Muscle of arm (tissue), 12 donors: Measurements from ENCODE around the gene KLHL8. TPM values are rescaled to one million over a fixed set of nuclear protein-coding genes. Genes with fewer than 3 reads are reported as not detected.
"Not testable (repeated sequence)": the region's sequence is repeated elsewhere in the genome, so short reads cannot be mapped to it uniquely, and the experiment has no call there.

Source experiments
- DNase-seq: peaks from one replicate; pipeline ENCODE4 v3.0.0-alpha.2; 2013
- polyA plus RNA-seq, 12 donors: library from polyadenylated mRNA; unstranded; fragments of 120-200 nt; gene quantifications; one replicate each; pipeline ENCODE4 v1.2.1, GENCODE V29; 2013; ENCODE audit not compliant: insufficient read length in 12 of 12

KLHL8 gene
- polyA plus RNA-seq, 12 donors, result 11.2 to 15.5 (median 12.3) TPM; not detected in 1

DNA sequence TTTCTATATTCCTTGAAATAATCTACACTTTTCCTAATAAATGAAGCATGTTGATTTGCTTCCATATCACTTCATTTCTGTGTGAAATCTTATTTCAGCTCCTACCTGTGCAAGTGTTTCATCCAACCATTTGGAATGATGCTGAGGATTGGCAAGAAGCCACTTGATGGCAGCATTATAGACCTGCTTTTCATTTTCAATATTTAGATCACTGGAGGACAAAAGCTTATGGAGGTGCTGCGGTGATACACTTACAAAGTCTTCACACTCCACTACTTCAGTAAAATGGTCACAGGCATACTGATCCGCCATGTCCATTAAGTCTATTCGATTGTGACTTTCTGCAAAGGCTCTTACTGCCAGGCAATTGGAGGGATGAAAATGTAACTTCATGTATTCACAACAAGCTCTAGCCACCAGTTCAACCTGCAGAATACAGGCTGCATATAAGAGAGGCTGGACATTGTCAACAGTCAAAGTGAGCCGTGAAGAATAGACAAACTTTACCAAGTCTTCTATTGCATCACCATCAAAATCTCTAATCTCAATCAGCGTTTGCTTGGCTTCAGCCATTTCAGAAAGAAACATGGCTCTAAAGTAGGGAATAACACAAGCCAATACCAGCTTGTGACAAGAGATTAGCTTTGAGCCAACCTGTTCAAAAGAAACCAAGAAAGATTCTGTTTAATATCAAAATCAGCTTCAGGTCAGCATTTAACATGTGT lies 35.1 kb downstream of the KLHL8 start:
- no peak for DNase-seq

DNA sequence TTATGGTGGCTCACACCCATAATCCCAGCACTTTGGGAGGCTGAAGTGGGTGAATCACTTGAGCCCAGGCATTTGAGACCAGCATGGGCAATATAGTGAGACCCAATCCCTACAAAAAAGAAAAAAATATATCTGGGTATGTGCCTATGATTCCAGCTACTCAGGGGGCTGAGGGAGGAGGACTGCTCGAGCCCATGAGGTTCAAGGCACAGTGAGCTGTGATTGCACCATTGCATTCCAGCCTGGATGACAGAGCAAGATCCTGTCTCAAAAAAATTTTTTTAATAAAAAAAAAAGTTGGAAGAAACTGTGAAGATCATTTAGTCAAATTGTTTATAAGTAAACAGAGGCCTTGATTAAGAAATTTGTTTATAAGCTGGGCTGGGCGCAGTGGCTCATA lies 39.7 kb downstream of the KLHL8 start:
- DNase-seq, result no peak

DNA sequence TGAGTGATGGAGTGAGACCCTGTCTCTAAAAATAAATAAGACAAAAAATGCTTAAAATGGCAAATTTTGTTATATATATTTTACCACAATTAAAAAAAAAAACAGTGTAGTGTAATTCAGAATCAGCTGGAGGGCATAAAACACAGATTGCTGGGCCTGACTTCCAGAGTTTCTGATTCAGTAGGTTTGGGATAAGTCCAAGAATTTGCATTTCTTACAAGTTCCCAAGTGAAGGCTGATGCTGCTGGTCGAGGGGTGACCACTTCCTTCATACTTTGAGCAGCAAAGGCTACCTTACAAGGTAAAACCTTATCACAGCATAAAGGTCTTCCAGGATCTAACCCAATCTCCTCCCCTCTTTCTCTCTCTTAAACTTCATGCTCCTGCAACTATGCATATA lies 40.7 kb downstream of the KLHL8 start:
- no peak for DNase-seq

DNA sequence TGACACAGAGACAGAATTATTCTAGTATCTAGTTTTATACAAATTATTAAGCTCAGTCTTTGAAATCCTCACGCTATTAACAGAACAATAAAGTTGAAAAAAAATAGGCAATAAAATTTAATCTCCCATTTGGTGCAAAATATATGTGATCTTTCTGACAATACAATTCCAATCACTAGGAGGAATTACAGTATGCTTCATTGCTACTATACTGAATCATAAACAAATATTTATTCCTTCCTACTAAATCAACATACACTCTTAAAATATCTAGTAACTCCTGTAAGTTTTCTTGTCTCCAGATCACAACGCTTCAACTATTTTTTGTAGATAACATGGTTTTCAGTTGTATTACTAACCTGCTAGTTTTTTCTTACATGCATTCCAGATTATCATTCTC lies 45.7 kb downstream of the KLHL8 start:
- DNase-seq, result no peak

DNA sequence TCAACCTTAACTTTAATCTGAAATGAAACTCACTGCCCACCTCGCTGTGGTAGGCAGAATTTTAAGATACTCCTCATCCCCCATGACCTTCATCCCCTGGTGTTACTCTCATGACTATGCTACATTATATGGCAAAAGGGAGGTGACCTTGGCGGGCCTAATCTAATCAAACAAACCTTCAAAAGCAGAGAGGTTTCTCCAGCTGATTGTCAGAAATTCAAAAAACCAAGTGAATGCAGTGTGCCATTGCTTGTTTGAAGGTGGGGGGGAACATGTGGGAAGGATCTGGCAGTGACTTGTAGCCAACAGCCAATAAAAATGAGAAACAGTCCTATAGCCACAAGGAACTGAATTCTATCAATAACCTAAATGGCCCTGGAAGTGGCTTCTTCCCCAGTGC lies 48.5 kb downstream of the KLHL8 start:
- DNase-seq, result no peak

DNA sequence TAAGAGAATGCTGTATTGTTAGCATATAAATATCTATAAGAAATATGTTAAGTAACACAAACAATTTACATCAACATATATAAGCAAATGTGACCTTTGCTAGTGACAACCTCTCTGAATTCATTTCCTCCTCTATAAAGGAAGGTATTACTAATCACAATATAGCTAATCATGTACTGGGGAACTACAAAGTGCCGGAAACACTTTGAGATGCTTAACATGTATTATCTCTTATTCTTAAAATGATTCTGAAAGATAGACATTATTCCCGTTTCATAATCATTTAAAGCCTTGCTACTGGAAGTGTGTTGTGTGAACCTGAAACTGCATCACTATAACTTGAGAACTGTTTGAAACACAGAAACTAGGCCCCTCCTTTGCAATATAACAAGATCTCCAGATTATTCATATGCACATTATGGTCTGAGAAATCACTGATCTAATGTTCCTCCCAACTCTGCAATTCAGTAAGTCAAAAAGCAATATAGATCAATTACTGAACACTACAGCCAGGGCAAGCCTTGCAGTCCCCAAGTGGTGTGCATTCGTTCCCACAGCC lies 54.0 kb downstream of the KLHL8 start:
- DNase-seq, result no peak

GRCh38 chr4:87165892-87166291 lies 54.5 kb downstream of the KLHL8 start:
- DNase-seq, result no peak

- DNase-seq, result no peak
Observed at GRCh38 chr4:87153078-87153870, 67.1 kb downstream of the KLHL8 start.

- no peak for DNase-seq
Observed at GRCh38 chr4:87152310-87153041, 67.9 kb downstream of the KLHL8 start.

DNA sequence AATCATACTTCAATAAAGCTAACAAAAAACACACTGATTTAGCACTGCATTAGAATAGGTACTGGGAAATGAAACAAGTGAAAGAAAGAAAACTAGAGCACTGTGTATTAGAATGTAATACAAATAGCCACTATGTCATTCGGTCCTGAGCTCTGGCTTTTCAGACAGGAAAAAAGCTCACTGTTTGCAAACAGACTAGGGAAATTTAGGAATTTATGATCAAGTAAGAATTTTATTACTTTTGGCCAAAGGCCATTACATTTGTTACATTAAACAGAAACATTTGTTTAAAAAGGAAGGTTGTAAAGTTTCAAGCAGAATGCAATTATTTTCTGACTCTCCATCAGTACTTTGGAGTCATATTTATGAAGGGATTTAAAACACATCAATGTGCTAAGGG lies 68.7 kb downstream of the KLHL8 start:
- DNase-seq, result no peak

- peak; percentile 77 for DNase-seq
Observed at GRCh38 chr4:87150498-87151261, 69.7 kb downstream of the KLHL8 start.

GRCh38 chr4:87147116-87147515 lies 73.3 kb downstream of the KLHL8 start:
- no peak for DNase-seq

DNA sequence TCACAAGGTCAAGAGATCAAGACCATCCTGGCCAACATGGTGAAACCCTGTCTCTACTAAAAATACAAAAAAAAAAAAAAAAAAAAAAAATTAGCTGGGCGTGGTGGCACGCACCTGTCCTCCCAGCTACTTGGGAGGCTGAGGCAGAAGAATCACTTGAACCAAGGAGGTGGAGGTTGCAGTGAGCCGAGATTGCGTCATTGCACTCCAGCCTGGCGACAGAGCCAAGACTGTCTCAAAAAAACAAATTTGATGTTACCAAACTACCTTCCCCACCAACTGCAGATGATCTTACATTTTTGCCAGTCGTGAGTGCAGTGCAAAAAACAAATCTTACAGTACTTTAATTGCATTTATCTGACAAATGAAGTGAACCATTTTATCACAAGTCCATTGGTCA lies 74.5 kb downstream of the KLHL8 start:
- DNase-seq, result not testable (repeated sequence)

DNA sequence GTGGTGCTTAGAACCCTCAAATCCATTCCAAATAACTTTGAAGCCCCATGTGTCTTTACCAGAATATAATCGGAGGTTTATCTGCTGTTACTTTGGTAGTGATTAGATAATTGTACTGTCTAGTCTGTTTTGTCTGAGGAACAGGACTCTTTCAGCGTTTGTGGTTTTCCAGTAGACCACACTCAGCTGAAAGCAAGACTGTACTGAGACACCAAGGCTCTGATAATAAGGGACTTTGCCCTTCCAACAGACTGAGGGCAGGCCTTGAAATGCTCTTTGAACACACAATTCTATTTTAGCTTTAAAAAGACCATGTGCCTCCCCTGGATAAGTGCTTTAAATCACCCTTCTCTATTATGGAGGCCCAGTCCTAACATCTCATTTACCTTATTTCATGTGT lies 76.1 kb downstream of the KLHL8 start:
- DNase-seq, result no peak

- no peak for DNase-seq
Observed at GRCh38 chr4:87141428-87141827, 79.0 kb downstream of the KLHL8 start.

GRCh38 chr4:87134122-87134521 lies 86.3 kb downstream of the KLHL8 start:
- no peak for DNase-seq

DNA sequence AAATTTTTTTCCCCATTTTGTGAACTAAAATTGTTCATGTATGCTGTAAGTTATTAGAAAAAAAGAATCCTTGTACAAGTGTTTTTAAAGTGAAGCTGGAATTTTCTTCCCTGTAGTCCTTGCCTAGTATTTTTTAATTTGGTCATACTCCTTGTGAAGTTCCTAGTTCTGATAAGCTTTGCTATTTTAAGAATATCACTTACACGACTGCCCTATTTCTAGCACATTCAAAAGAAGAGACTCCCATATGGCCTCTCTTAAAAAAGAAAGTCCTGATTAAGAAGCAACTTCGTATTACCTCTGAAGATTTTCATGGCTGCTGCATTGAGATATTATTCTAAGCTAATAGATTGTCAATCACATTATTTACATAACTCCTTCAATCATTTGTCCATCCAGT lies 87.2 kb downstream of the KLHL8 start:
- DNase-seq, result no peak

DNA sequence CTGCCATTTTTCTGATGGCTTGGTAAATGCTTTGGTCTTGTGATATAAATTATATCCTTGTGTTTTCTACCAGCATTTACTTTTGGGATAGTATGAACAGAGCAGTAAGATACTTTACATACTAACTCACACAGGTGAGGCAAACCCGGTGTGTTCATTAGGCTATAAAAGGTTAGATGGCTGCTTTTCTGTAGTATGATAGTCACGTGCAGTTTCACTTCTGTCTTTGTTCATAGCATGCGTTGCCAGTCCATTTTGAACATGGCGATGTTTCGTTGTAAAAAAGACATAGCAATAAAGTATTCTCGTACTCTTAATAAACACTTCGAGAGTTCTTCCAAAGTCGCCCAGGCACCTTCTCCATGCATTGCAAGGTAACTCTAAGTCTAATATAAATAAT lies 88.4 kb downstream of the KLHL8 start:
- DNase-seq, result no peak

GRCh38 chr4:87130985-87131703 lies 89.3 kb downstream of the KLHL8 start:
- no peak for DNase-seq

- no peak for DNase-seq
Observed at GRCh38 chr4:87129681-87130080, 90.7 kb downstream of the KLHL8 start.
